Fibroblast of skin of right biceps (primary cell): ENCODE measurements around the gene CD1B.
"Not testable (repeated sequence)": the region's sequence is repeated elsewhere in the genome, so short reads cannot be mapped to it uniquely, and the experiment has no call there.

Source experiments
- DNase-seq: peaks from one replicate; pipeline ENCODE4 v3.0.0-alpha.2; 2013

The CD1B gene

GRCh38 chr1:158331481-158332150 lies at the start of gene CD1B:
Gene CD1B, minus strand, starts transcription at chr1:158331531. Its CDS starts 108 bp downstream, at chr1:158331423.
- DNase-seq = no peak

GRCh38 chr1:158374860-158375259 lies 43.5 kb upstream of the CD1B start:
- DNase-seq = no peak

GRCh38 chr1:158374101-158374500 lies 42.8 kb upstream of the CD1B start:
- not testable (repeated sequence) for DNase-seq

- DNase-seq = no peak
Measured at GRCh38 chr1:158371188-158371953, 40.0 kb upstream of the CD1B start.

GRCh38 chr1:158366783-158367182 lies 35.5 kb upstream of the CD1B start:
- no peak for DNase-seq

- no peak for DNase-seq
Measured at GRCh38 chr1:158362941-158363340, 31.6 kb upstream of the CD1B start.

GRCh38 chr1:158362482-158362881 lies 31.2 kb upstream of the CD1B start:
- DNase-seq = no peak

GRCh38 chr1:158357441-158357840 lies 26.1 kb upstream of the CD1B start:
- DNase-seq = no peak

GRCh38 chr1:158356616-158357015 lies 25.3 kb upstream of the CD1B start:
- no peak for DNase-seq

GRCh38 chr1:158355773-158356285 lies 24.5 kb upstream of the CD1B start:
- no peak for DNase-seq

GRCh38 chr1:158354255-158354654 lies 22.9 kb upstream of the CD1B start:
- no peak for DNase-seq

GRCh38 chr1:158353303-158354075 lies 22.2 kb upstream of the CD1B start, which contains the start of gene CD1E:
Gene CD1E, plus strand, starts transcription at chr1:158353894. Its CDS starts 95 bp downstream, at chr1:158353989.
- DNase-seq = no peak

- not testable (repeated sequence) for DNase-seq
Measured at GRCh38 chr1:158348946-158349345, 17.6 kb upstream of the CD1B start.

- DNase-seq = not testable (repeated sequence)
Measured at GRCh38 chr1:158336413-158336812, 5.1 kb upstream of the CD1B start.

GRCh38 chr1:158335213-158335532 lies 3.8 kb upstream of the CD1B start:
- DNase-seq = no peak

GRCh38 chr1:158334526-158335212 lies 3.3 kb upstream of the CD1B start:
- DNase-seq = no peak

- DNase-seq = no peak
Measured at GRCh38 chr1:158333405-158334155, 2.2 kb upstream of the CD1B start.

GRCh38 chr1:158331106-158331425 lies 265 bp downstream of the CD1B start:
- no peak for DNase-seq

- no peak for DNase-seq
Measured at GRCh38 chr1:158330391-158331105, 783 bp downstream of the CD1B start.

- DNase-seq = no peak
Measured at GRCh38 chr1:158329733-158330132, 1.6 kb downstream of the CD1B start.

- DNase-seq = no peak
Measured at GRCh38 chr1:158329300-158329699, 2.0 kb downstream of the CD1B start.

GRCh38 chr1:158328426-158328825 lies 2.9 kb downstream of the CD1B start:
- no peak for DNase-seq
